Cardiac fibroblast (primary cell): ENCODE data around the gene C1orf210.

Experiments used
- DNase-seq, 2 donors: peaks; one replicate each; pipeline versions ENCODE4 v3.0.0 to v3.0.0-alpha.2; 2010; ENCODE audit warnings: low read depth in 2 of 2
- H3K4me3 ChIP-seq, 2 donors: replicated peaks in 1 of 2; 1 replicate in 1 of 2; 2 replicates in 1 of 2; pipeline ENCODE4 v1.5.1; 2011; ENCODE audit warnings: low read depth in 2 of 2, low read length in 2 of 2, mild to moderate bottlenecking in 2 of 2, moderate library complexity in 1 of 2
- CTCF ChIP-seq: IDR thresholded peaks from one replicate; pipeline ENCODE4 v1.5.1; 2011; ENCODE audit warnings: low read depth, mild to moderate bottlenecking, low read length, inconsistent platforms

The C1orf210 gene

GRCh38 chr1:43285269-43285990 lies at the start of gene C1orf210:
Gene C1orf210, minus strand, starts transcription at chr1:43285581. Its CDS starts 2,311 bp downstream, at chr1:43283270.
- DNase-seq: no peak
- H3K4me3 ChIP-seq: no peak within 1 kb of the TSS
- no peak for TF ChIP-seq CTCF

GRCh38 chr1:43334453-43335205 lies 49.2 kb upstream of the C1orf210 start:
- no peak for TF ChIP-seq CTCF
- no peak overlapping the region for H3K4me3 ChIP-seq
- DNase-seq: no peak

GRCh38 chr1:43331688-43332087 lies 46.3 kb upstream of the C1orf210 start:
- DNase-seq: no peak
- no peak for TF ChIP-seq CTCF
- no peak overlapping the region for H3K4me3 ChIP-seq

- peak; percentile 82 to 86 for DNase-seq
- H3K4me3 ChIP-seq: no peak overlapping the region
- no peak for TF ChIP-seq CTCF
These were observed 44.8 kb upstream of the C1orf210 start for GRCh38 chr1:43329995-43330751.

GRCh38 chr1:43327549-43328292 lies 42.3 kb upstream of the C1orf210 start:
- H3K4me3 ChIP-seq: no peak overlapping the region
- no peak for TF ChIP-seq CTCF
- DNase-seq: no peak

- no peak overlapping the region for H3K4me3 ChIP-seq
- TF ChIP-seq CTCF: no peak
- no peak for DNase-seq
These were observed 40.0 kb upstream of the C1orf210 start for GRCh38 chr1:43325381-43325780.
